ENCODE measurements around the gene PLCD3. TPM values are rescaled to one million over a fixed set of nuclear protein-coding genes. Genes with fewer than 3 reads are reported as not detected.

Gene PLCD3
- total RNA-seq, 3 donors from 2014 or later = 30.8 to 62.2 (median 41.1) TPM

- TF ChIP-seq CTCF (IDR thresholded peaks at IDR 0.05) = no peak
- no peak for TF ChIP-seq POLR2AphosphoS5 (IDR thresholded peaks at IDR 0.05)
- TF ChIP-seq POLR2A (IDR thresholded peaks at IDR 0.05) = no peak
Observed at GRCh38 chr17:45120558-45120957, 11.8 kb downstream of the PLCD3 start.

DNA sequence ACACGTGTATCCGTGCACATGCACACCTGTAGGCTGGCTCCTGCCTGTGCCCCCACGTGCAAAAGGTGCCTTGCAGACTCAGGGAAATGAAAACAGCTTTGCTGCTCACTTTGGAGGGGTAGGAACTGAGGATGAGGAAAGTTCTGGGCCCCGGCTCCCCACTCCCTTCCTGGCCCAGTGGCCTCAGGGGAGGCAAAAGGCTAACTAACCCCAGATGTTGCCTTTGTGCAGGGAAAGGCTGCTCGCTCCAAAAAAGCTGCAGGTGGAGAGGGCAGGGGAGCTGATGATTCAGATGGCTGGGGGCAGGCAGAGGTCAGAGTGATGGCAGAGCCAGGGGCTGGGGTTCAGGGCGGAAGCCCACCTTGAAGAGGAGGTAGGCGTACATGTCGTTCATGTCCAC lies 12.4 kb downstream of the PLCD3 start:
- Histone ChIP-seq H3K4me3 (no peak overlapping the region), H3K27me3 (no peaks in the 10 kb centered on the region), H3K4me1 (peaks cover 0 to 8% of the 10 kb centered on the region in 2 donors), H3K27ac (no peak overlapping the region), H3K36me3 (no peaks in the 10 kb centered on the region), H3K9me3 (no peaks in the 10 kb centered on the region)
- DNase-seq (ENCODE audit: low spot score in 2 of 2) = no peak
- intact Hi-C loops (cut with DNase I; ENCODE audit: low total_unique reads) = loop anchor here (1.0 kb wide), 1 partner anchor 44 kb away; no protein-coding TSS in a partner anchor
- TF ChIP-seq CTCF (IDR thresholded peaks at IDR 0.05) (no peak), POLR2A (IDR thresholded peaks at IDR 0.05) (no peak)

More at GRCh38 chr17:45120558-45120957, 11.8 kb downstream of the PLCD3 start:
- DNase-seq (ENCODE audit: low spot score in 2 of 2) = no peak
- H3K27ac ChIP-seq = no peak overlapping the region
- no peaks in the 10 kb centered on the region for H3K9me3 ChIP-seq
- peaks cover 0 to 8% of the 10 kb centered on the region in 2 donors for H3K4me1 ChIP-seq
- intact Hi-C loops (cut with DNase I; ENCODE audit: low total_unique reads) = loop anchor here (1.0 kb wide), 1 partner anchor 44 kb away; no protein-coding TSS in a partner anchor
- no peaks in the 10 kb centered on the region for H3K36me3 ChIP-seq
- H3K4me3 ChIP-seq = no peak overlapping the region
- no peaks in the 10 kb centered on the region for H3K27me3 ChIP-seq

- DNase-seq (ENCODE audit: low spot score in 2 of 2) = no peak
- intact Hi-C loops (cut with DNase I; ENCODE audit: low total_unique reads) = no loop called here
- Histone ChIP-seq H3K4me3 (no peak overlapping the region), H3K9me3 (no peaks in the 10 kb centered on the region), H3K27me3 (no peaks in the 10 kb centered on the region), H3K4me1 (no peaks in the 10 kb centered on the region), H3K27ac (no peak overlapping the region), H3K36me3 (no peaks in the 10 kb centered on the region)
- no peak for TF ChIP-seq CTCF (IDR thresholded peaks at IDR 0.05)
- TF ChIP-seq POLR2A (IDR thresholded peaks at IDR 0.05) = no peak
- TF ChIP-seq POLR2AphosphoS5 (IDR thresholded peaks at IDR 0.05) = no peak
Observed at GRCh38 chr17:45118691-45119090, 13.6 kb downstream of the PLCD3 start.

DNA sequence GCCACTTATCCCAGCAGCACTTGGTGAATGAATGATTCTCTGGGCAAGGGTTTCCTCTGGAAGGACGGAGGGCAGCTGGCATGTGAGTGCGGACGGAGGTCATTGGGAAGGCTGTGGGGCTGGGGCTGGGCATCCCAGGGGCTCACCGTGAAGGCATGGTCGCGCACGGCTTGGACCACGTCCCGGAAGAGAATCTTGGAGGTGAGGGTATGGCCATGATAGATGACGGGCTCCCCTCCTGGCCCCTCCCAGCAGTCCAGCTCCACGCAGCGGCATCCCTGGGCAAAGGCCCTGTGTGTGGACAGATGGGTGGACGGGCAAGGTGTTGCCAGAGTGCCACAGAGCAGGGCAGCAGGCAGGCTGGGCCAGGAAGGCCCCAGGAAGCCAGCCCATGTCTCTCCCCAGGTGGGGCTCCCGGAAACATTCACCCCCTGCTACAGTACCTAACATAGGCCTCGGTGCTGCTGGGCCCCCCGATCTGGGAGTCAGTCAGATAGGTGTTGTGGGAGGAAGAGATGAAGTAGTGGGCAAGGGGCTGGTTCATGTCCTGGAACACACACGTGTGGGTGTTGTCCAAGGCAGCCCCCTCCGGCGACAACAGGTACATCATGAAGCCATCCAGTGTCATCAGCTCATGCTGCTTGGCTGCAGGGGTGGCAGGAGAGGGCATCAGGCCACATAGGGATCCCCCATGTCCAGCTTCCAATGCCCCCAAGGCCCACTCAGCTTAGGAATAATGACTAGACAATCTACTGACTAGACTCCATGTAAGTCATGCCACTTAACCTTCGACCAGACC lies 14.3 kb downstream of the PLCD3 start:
- intact Hi-C loops (cut with DNase I; ENCODE audit: low total_unique reads) = no loop called here
- H3K4me1 ChIP-seq = no peaks in the 10 kb centered on the region
- H3K4me3 ChIP-seq = no peak overlapping the region
- TF ChIP-seq POLR2AphosphoS5 (IDR thresholded peaks at IDR 0.05) = no peak
- TF ChIP-seq POLR2A (IDR thresholded peaks at IDR 0.05) = no peak
- TF ChIP-seq CTCF (IDR thresholded peaks at IDR 0.05) = no peak
- no peak overlapping the region for H3K27ac ChIP-seq
- H3K36me3 ChIP-seq = no peaks in the 10 kb centered on the region
- no peaks in the 10 kb centered on the region for H3K9me3 ChIP-seq
- no peak for DNase-seq (ENCODE audit: low spot score in 2 of 2)
- no peaks in the 10 kb centered on the region for H3K27me3 ChIP-seq

- H3K9me3 ChIP-seq = no peaks in the 10 kb centered on the region
- TF ChIP-seq CTCF (IDR thresholded peaks at IDR 0.05) = no peak
- TF ChIP-seq POLR2AphosphoS5 (IDR thresholded peaks at IDR 0.05) = no peak
- TF ChIP-seq POLR2A (IDR thresholded peaks at IDR 0.05) = no peak
- intact Hi-C loops (cut with DNase I; ENCODE audit: low total_unique reads) = no loop called here
- no peak overlapping the region for H3K4me3 ChIP-seq
- H3K4me1 ChIP-seq = no peaks in the 10 kb centered on the region
- no peaks in the 10 kb centered on the region for H3K36me3 ChIP-seq
- no peak overlapping the region for H3K27ac ChIP-seq
- no peaks in the 10 kb centered on the region for H3K27me3 ChIP-seq
- no peak for DNase-seq (ENCODE audit: low spot score in 2 of 2)
Observed at GRCh38 chr17:45117334-45117733, 15.0 kb downstream of the PLCD3 start.
